Upper lobe of right lung (tissue), 1 donor: ENCODE data around the gene C12orf76. TPM values are rescaled to one million over a fixed set of nuclear protein-coding genes. Genes with fewer than 3 reads are reported as not detected.
"Not testable (repeated sequence)": the region's sequence is repeated elsewhere in the genome, so short reads cannot be mapped to it uniquely, and the experiment has no call there.

Experiments used
- ATAC-seq: fragments of 200-7000 bp; cut with Tn5 transposase; one replicate; pipeline ENCODE4 v1.9.1; 2020; ENCODE audit warnings: mild to moderate bottlenecking, moderate library complexity
- DNase-seq: peaks from one replicate; pipeline ENCODE4 v3.0.0-alpha.2; 2020
- H3K27ac ChIP-seq: fragments of 200-600 bp; one replicate; pipeline ENCODE4 v1.8.0; 2022
- H3K27me3 ChIP-seq: fragments of 200-600 bp; one replicate; pipeline ENCODE4 v1.8.0; 2022; ENCODE audit warnings: mild to moderate bottlenecking
- H3K36me3 ChIP-seq: fragments of 200-600 bp; one replicate; pipeline ENCODE4 v1.8.0; 2022
- H3K4me1 ChIP-seq: fragments of 200-600 bp; one replicate; pipeline ENCODE4 v1.8.0; 2022
- H3K4me3 ChIP-seq: fragments of 200-600 bp; one replicate; pipeline ENCODE4 v1.8.0; 2022; ENCODE audit warnings: mild to moderate bottlenecking
- H3K9me3 ChIP-seq: fragments of 200-600 bp; one replicate; pipeline ENCODE4 v1.8.0; 2022
- CTCF ChIP-seq: fragments of 200-600 bp; IDR thresholded peaks from one replicate; pipeline ENCODE4 v1.8.0; 2022; ENCODE audit warnings: antibody characterized with exemption
- intact Hi-C: fragments of 100-400 bp; cut with DNase I; formaldehyde crosslinking; loops from one replicate; pipeline ENCODE4 v1.11.0; 2022
- long read RNA-seq: library from polyadenylated mRNA; unstranded; transcript quantifications from one replicate; pipeline ENCODE4 v2.0.0, GENCODE V29; 2021
- total RNA-seq: library from RNA; stranded (reverse); fragmentation: NEBNext Ultra II Directional; extraction: Animal tissue kit (Norgen Biotek cat#: 25700); gene quantifications from one replicate; pipeline ENCODE4 v1.2.1, GENCODE V29; 2021
- donor health status: DM: no; HTN: yes; CAD: no; lungs with severe emphysema.

C12orf76 gene
- 25.0 TPM for total RNA-seq
- long read RNA-seq, partial matches to known transcripts = 8 of 18 reads
- long read RNA-seq, other reads (novel, unspliced or antisense) = 2 of 18 reads

GRCh38 chr12:110048242-110049027, at the start of gene C12orf76:
Gene C12orf76 (minus strand): TSS chr12:110048522. CDS start chr12:110048495, 27 bp downstream.
- Histone ChIP-seq H3K9me3 (no peaks in the 10 kb centered on the region), H3K36me3 (peaks cover 10% of the 10 kb centered on the region), H3K4me3 (peak within 1 kb of the TSS; percentile 97), H3K4me1 (peaks cover 25% of the 10 kb centered on the region), H3K27me3 (no peaks in the 10 kb centered on the region), H3K27ac (peak within 1 kb of the TSS; percentile 88)
- intact Hi-C loops = no loop called here
- TF ChIP-seq CTCF = no peak
- DNase-seq = peak; percentile 97
- peak; percentile 99 for ATAC-seq

GRCh38 chr12:110093631-110094311, 45.4 kb upstream of the C12orf76 start:
- no peak for TF ChIP-seq CTCF
- intact Hi-C loops = no loop called here
- DNase-seq (no peak), ATAC-seq (no peak)
- H3K4me3 ChIP-seq = no peak overlapping the region
- H3K9me3 ChIP-seq = no peaks in the 10 kb centered on the region
- no peaks in the 10 kb centered on the region for H3K27me3 ChIP-seq
- H3K4me1 ChIP-seq = no peaks in the 10 kb centered on the region
- H3K36me3 ChIP-seq = no peaks in the 10 kb centered on the region
- H3K27ac ChIP-seq = no peak overlapping the region

- H3K27ac ChIP-seq = no peak overlapping the region
- no peaks in the 10 kb centered on the region for H3K4me1 ChIP-seq
- DNase-seq (no peak), ATAC-seq (no peak)
- H3K9me3 ChIP-seq = no peaks in the 10 kb centered on the region
- no peak for TF ChIP-seq CTCF
- H3K4me3 ChIP-seq = no peak overlapping the region
- H3K27me3 ChIP-seq = no peaks in the 10 kb centered on the region
- intact Hi-C loops = no loop called here
- H3K36me3 ChIP-seq = no peaks in the 10 kb centered on the region
Measured at GRCh38 chr12:110091136-110091711, 42.9 kb upstream of the C12orf76 start.

GRCh38 chr12:110090266-110091135, 42.2 kb upstream of the C12orf76 start:
- no peak for TF ChIP-seq CTCF
- ATAC-seq (no peak), DNase-seq (no peak)
- Histone ChIP-seq H3K4me1 (no peaks in the 10 kb centered on the region), H3K4me3 (no peak overlapping the region), H3K9me3 (no peaks in the 10 kb centered on the region), H3K27me3 (no peaks in the 10 kb centered on the region), H3K27ac (no peak overlapping the region), H3K36me3 (no peaks in the 10 kb centered on the region)
- intact Hi-C loops = no loop called here

GRCh38 chr12:110088936-110089335, 40.6 kb upstream of the C12orf76 start:
- DNase-seq = no peak
- Histone ChIP-seq H3K9me3 (no peaks in the 10 kb centered on the region), H3K36me3 (no peaks in the 10 kb centered on the region), H3K27ac (no peak overlapping the region), H3K4me3 (no peak overlapping the region), H3K27me3 (no peaks in the 10 kb centered on the region), H3K4me1 (no peaks in the 10 kb centered on the region)
- TF ChIP-seq CTCF = no peak
- ATAC-seq = peak; percentile 71
- intact Hi-C loops = no loop called here

GRCh38 chr12:110088216-110088615, 39.9 kb upstream of the C12orf76 start:
- peak; percentile 51 for ATAC-seq
- H3K4me1 ChIP-seq, intact Hi-C loops, H3K36me3 ChIP-seq, H3K4me3 ChIP-seq, H3K9me3 ChIP-seq, H3K27ac ChIP-seq, H3K27me3 ChIP-seq, DNase-seq: not testable (repeated sequence)
